K562 (cell line): ENCODE data around the gene MBOAT2. TPM values are rescaled to one million over a fixed set of nuclear protein-coding genes. Genes with fewer than 3 reads are reported as not detected.

Experiments used
- ARID1B ChIP-seq: fragments of 450-650 bp; IDR thresholded peaks from 2 replicates; pipeline ENCODE4 v1.6.1; 2016; ENCODE audit warnings: antibody characterized with exemption, mild to moderate bottlenecking, inconsistent platforms
- HDAC8 ChIP-seq: fragments of 450-650 bp; IDR thresholded peaks from 2 replicates; pipeline ENCODE4 v1.6.1; 2016; ENCODE audit warnings: mild to moderate bottlenecking, missing genetic modification characterization, moderate library complexity, missing compliant biosample characterization
- HSF4 ChIP-seq: fragments of 250-450 bp; sonication (Bioruptor Pico); IDR thresholded peaks from 2 replicates; pipeline ENCODE4 v2.1.2; 2022; ENCODE audit warnings: mild to moderate bottlenecking, moderate library complexity, borderline replicate concordance
- MAFK ChIP-seq: IDR thresholded peaks from 2 replicates; pipeline ENCODE4 v1.6.1; 2011; ENCODE audit warnings: low read length, improper control_type of control experiment
- PHB2 ChIP-seq: fragments of 450-650 bp; IDR thresholded peaks from 2 replicates; pipeline ENCODE4 v1.6.1; 2017; ENCODE audit warnings: low read depth
- SIRT6 ChIP-seq: IDR thresholded peaks from one replicate; pipeline ENCODE4 v1.6.1; 2012; ENCODE audit warnings: low read depth, mild to moderate bottlenecking, control low read depth, inconsistent platforms, low read length, moderate library complexity
- polyA plus RNA-seq, 8 experiments: library from polyadenylated mRNA; depleted of rRNA in 4 of 8; stranded (reverse) in 5 of 8; unstranded in 3 of 8; fragments of >200 nt; fragmentation: Nextera tagmentation in 2 of 8; fragmentation: Illumina TruSeq in 1 of 8; extraction: Ambion mirVana in 2 of 8; extraction: Trizol in 1 of 8; gene quantifications; 2 replicates each; pipeline versions ENCODE4 v1.2.1 to v1.2.3, GENCODE V29; 2011 to 2014; ENCODE audit warnings: inconsistent platforms in 1 of 8, missing spikeins in 1 of 8
- total RNA-seq, 7 experiments: library from RNA; depleted of rRNA in 6 of 7; stranded (reverse); fragments of >200 nt in 6 of 7; fragmentation: Illumina TruSeq in 2 of 7; extraction: Trizol in 2 of 7; gene quantifications; 2 replicates each; pipeline versions ENCODE4 v1.2.1 to v1.2.3, GENCODE V29; 2011 to 2021; ENCODE audit warnings: low replicate concordance in 1 of 7
- TF ChIP-seq, protein P1 (sequence below): sonication (generic); IDR thresholded peaks from 2 replicates; pipeline ENCODE4 v1.6.1; 2016
- TF ChIP-seq, protein P2 (sequence below), 2 experiments: IDR thresholded peaks; 2 replicates each; pipeline ENCODE4 v1.6.1; 2012; ENCODE audit warnings: improper control_type of control experiment in 2 of 2, low read depth in 2 of 2, low read length in 2 of 2, borderline replicate concordance in 1 of 2
- TF ChIP-seq, protein P3 (sequence below): fragments of 450-650 bp; IDR thresholded peaks from 2 replicates; pipeline ENCODE4 v1.6.1; 2016; ENCODE audit warnings: mild to moderate bottlenecking, moderate library complexity

MBOAT2 gene
- total and polyA plus RNA-seq, 9 of the 15 experiments (the other 6 are each of a cell fraction or from before 2014, with no cell fraction given) = 8.4 to 122 (median 27.6) TPM

DNA sequence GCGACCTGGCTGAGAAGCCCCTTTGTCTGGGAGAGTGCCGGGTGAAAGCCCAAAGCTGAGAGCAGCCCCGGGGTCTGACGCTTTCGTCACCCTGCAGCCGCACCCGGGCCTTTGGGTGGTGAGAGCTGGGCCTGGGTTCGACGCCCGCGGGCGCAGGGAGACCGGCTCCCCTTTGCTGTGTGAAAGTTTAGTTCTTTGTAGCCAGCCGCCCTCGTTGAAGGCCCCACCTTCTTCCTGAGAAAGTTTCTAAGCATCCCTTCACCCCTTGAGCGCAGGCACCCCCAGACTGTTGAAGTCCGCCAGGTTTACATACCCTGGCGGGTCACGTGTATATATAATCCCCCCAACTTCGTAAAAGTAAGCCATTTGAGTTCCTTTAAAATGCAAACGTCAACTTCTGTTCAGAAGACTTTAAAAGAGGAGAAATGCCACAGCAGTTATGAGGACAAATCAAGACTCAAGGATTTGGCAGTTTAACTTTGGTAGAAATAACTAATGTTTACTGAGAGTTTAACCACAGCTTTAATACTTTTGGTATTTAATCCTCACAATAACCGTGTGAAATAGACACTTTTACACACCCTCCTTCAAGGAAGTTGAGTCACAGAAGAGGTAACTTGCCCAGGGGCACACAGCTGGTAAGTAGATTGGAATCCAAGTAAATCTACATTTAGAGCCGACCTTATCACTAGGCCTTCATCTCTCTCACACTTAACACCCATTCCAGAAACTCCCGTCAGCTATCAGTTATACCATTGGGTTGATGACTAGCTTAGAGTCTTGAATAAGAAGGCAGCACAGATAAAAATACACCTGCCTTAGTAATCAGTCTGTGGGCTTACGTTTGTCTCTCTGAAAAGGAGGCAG lies 1.1 kb upstream of the MBOAT2 start (continued):
- 0 out of 2 replicates have a peak, but pooled peaks have one; percentile 48 for TF ChIP-seq HSF4 (CRISPR knock-in tag)
- TF ChIP-seq, protein P1, sequence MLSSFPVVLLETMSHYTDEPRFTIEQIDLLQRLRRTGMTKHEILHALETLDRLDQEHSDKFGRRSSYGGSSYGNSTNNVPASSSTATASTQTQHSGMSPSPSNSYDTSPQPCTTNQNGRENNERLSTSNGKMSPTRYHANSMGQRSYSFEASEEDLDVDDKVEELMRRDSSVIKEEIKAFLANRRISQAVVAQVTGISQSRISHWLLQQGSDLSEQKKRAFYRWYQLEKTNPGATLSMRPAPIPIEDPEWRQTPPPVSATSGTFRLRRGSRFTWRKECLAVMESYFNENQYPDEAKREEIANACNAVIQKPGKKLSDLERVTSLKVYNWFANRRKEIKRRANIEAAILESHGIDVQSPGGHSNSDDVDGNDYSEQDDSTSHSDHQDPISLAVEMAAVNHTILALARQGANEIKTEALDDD = peak; percentile 73
- TF ChIP-seq, protein P2, sequence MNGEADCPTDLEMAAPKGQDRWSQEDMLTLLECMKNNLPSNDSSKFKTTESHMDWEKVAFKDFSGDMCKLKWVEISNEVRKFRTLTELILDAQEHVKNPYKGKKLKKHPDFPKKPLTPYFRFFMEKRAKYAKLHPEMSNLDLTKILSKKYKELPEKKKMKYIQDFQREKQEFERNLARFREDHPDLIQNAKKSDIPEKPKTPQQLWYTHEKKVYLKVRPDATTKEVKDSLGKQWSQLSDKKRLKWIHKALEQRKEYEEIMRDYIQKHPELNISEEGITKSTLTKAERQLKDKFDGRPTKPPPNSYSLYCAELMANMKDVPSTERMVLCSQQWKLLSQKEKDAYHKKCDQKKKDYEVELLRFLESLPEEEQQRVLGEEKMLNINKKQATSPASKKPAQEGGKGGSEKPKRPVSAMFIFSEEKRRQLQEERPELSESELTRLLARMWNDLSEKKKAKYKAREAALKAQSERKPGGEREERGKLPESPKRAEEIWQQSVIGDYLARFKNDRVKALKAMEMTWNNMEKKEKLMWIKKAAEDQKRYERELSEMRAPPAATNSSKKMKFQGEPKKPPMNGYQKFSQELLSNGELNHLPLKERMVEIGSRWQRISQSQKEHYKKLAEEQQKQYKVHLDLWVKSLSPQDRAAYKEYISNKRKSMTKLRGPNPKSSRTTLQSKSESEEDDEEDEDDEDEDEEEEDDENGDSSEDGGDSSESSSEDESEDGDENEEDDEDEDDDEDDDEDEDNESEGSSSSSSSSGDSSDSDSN (IDR thresholded peaks at IDR 0.05; ENCODE audit: borderline replicate concordance in 1 of 2, low read depth in 2 of 2, low read length in 2 of 2) = 0 out of 4 replicates have a peak, but pooled peaks of 1 of the 2 experiments have one; percentile 8
- TF ChIP-seq HDAC8 (tag) = 0 out of 2 replicates have a peak, but pooled peaks have one; percentile 2
- TF ChIP-seq ARID1B = peak; percentile 55; the same call in 1 of the 2 replicates
- no peak for TF ChIP-seq PHB2
- no peak for TF ChIP-seq SIRT6
- no peak for TF ChIP-seq MAFK
- TF ChIP-seq, protein P3, sequence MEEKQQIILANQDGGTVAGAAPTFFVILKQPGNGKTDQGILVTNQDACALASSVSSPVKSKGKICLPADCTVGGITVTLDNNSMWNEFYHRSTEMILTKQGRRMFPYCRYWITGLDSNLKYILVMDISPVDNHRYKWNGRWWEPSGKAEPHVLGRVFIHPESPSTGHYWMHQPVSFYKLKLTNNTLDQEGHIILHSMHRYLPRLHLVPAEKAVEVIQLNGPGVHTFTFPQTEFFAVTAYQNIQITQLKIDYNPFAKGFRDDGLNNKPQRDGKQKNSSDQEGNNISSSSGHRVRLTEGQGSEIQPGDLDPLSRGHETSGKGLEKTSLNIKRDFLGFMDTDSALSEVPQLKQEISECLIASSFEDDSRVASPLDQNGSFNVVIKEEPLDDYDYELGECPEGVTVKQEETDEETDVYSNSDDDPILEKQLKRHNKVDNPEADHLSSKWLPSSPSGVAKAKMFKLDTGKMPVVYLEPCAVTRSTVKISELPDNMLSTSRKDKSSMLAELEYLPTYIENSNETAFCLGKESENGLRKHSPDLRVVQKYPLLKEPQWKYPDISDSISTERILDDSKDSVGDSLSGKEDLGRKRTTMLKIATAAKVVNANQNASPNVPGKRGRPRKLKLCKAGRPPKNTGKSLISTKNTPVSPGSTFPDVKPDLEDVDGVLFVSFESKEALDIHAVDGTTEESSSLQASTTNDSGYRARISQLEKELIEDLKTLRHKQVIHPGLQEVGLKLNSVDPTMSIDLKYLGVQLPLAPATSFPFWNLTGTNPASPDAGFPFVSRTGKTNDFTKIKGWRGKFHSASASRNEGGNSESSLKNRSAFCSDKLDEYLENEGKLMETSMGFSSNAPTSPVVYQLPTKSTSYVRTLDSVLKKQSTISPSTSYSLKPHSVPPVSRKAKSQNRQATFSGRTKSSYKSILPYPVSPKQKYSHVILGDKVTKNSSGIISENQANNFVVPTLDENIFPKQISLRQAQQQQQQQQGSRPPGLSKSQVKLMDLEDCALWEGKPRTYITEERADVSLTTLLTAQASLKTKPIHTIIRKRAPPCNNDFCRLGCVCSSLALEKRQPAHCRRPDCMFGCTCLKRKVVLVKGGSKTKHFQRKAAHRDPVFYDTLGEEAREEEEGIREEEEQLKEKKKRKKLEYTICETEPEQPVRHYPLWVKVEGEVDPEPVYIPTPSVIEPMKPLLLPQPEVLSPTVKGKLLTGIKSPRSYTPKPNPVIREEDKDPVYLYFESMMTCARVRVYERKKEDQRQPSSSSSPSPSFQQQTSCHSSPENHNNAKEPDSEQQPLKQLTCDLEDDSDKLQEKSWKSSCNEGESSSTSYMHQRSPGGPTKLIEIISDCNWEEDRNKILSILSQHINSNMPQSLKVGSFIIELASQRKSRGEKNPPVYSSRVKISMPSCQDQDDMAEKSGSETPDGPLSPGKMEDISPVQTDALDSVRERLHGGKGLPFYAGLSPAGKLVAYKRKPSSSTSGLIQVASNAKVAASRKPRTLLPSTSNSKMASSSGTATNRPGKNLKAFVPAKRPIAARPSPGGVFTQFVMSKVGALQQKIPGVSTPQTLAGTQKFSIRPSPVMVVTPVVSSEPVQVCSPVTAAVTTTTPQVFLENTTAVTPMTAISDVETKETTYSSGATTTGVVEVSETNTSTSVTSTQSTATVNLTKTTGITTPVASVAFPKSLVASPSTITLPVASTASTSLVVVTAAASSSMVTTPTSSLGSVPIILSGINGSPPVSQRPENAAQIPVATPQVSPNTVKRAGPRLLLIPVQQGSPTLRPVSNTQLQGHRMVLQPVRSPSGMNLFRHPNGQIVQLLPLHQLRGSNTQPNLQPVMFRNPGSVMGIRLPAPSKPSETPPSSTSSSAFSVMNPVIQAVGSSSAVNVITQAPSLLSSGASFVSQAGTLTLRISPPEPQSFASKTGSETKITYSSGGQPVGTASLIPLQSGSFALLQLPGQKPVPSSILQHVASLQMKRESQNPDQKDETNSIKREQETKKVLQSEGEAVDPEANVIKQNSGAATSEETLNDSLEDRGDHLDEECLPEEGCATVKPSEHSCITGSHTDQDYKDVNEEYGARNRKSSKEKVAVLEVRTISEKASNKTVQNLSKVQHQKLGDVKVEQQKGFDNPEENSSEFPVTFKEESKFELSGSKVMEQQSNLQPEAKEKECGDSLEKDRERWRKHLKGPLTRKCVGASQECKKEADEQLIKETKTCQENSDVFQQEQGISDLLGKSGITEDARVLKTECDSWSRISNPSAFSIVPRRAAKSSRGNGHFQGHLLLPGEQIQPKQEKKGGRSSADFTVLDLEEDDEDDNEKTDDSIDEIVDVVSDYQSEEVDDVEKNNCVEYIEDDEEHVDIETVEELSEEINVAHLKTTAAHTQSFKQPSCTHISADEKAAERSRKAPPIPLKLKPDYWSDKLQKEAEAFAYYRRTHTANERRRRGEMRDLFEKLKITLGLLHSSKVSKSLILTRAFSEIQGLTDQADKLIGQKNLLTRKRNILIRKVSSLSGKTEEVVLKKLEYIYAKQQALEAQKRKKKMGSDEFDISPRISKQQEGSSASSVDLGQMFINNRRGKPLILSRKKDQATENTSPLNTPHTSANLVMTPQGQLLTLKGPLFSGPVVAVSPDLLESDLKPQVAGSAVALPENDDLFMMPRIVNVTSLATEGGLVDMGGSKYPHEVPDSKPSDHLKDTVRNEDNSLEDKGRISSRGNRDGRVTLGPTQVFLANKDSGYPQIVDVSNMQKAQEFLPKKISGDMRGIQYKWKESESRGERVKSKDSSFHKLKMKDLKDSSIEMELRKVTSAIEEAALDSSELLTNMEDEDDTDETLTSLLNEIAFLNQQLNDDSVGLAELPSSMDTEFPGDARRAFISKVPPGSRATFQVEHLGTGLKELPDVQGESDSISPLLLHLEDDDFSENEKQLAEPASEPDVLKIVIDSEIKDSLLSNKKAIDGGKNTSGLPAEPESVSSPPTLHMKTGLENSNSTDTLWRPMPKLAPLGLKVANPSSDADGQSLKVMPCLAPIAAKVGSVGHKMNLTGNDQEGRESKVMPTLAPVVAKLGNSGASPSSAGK = peak; percentile 88
